ENCODE data around the gene CFAP20DC. TPM values are rescaled to one million over a fixed set of nuclear protein-coding genes. Genes with fewer than 3 reads are reported as not detected.
"Not testable (repeated sequence)": the region's sequence is repeated elsewhere in the genome, so short reads cannot be mapped to it uniquely, and the experiment has no call there.

Gene CFAP20DC
- total RNA-seq, 1 experiment from 2014 or later, result 3.3 TPM

GRCh38 chr3:58868097-58868779 lies 181.6 kb downstream of the CFAP20DC start:
- no peak for DNase-seq (ENCODE audit: low read depth)

GRCh38 chr3:58867621-58868020 lies 182.2 kb downstream of the CFAP20DC start:
- no peak for DNase-seq (ENCODE audit: low read depth)

DNA sequence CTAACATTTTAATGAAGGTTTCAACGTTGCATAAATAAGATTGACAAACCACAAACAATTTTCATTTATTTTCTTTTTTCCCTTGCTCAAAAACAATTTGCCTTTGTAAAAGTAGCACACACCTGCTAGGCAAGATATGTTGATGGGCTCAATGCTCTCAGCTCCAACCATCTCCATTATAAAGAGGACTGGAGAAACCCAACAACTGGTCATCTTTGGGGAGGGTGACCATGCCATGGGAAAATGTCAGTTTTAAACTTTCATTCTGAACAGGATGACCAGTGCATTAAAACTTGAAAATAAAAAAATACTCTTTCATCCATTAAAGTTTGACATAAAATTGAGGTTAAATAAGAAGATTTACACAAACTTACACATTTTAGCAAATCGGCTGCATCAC lies 183.7 kb downstream of the CFAP20DC start:
- DNase-seq (ENCODE audit: low read depth), result no peak

DNA sequence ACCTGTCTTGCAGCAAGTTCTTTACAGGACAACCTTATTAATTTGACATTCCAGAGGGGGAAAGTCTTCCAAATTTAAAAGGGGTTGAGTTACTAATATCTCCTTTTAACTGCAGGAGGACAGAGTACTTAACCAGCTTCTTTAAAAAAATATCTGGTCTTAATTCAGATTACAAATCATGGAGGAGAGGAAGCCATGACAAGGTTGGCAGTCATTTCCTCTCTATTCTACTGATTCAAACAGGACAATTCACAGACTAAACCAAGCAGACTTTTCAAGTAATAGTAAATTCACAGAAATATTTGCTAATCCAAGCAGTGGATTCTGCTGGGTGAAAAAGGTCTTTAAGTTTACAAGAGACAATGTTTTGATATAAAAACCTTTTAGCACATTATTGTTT lies 185.3 kb downstream of the CFAP20DC start:
- DNase-seq (ENCODE audit: low read depth), result no peak

DNA sequence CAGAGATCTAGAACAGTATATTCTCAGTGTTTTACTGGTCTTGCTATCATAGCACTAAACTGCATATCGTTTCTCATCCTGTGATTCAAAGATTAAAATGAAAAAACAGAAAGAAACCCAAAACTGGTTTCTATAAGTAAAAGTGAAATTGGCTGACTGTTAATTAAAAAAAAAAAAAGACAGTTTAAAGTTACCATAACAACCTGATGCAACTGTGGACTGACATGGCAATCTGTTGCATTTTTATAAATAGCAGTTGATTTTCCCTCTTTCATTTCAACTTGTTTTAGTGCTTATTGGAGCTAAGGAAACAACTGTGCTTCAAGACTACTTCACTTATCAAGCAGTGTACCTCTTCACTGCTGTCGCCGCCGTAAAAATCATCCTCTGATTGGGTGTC lies 186.6 kb downstream of the CFAP20DC start:
- DNase-seq (ENCODE audit: low read depth), result no peak

DNA sequence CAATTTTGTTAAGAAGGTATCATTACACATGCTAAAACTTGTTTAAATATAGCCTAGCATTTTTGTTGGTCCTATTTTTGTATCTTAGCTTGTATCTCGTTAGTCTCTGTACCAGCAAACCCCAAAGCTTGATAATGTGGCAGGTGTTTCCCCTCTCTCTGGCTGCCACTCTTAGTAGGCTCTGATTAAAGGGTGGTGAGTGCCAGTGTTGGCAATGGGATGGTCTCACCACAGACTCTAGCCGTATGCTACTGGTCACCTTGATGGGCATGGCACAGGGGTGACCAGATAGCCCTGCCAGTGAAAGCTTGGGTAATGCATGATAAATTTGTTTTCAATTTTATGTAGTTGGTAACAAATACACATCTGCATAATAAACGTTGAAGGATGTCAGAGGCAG lies 188.3 kb downstream of the CFAP20DC start:
- no peak for DNase-seq (ENCODE audit: low read depth)

DNA sequence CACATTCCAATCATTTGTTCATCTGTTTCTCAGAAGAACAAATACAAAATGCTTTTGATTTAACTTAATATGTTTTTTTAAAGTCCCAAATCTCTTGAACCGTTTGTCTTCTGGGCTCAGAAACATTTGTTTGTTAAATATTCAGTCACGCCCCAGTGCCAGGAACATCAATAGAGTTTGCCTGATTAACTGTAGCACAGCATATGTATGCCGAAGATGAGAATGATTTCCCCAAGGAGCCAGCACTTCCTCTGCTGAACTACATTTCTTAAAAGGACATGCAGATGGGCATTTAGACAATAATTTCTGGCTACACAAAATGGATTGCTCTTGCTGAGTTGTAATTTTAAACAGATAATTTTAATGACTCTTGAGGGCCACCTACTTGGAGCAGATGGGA lies 191.7 kb downstream of the CFAP20DC start:
- DNase-seq (ENCODE audit: low read depth), result no peak

GRCh38 chr3:58857402-58857801 lies 192.4 kb downstream of the CFAP20DC start:
- no peak for DNase-seq (ENCODE audit: low read depth)

DNA sequence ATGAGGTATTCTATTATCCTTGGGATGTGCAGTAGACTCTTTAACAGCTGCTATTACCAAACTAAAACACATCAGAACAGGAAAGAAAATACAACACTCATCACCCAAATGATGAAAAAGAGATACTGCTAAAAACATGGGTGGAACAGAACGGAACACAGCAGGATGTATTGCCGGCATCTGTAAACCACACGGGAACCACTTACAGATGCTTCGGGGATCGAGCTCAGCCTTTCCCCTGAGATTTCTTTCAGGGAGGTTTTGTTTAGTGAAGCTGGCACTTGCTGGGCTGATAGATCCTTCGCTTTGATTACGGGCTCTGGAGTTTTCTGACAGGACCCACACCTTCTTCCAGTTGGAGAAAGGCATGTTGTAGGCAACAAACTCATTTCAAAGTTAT lies 201.0 kb downstream of the CFAP20DC start:
- DNase-seq (ENCODE audit: low read depth), result no peak

GRCh38 chr3:58842050-58842747 lies 207.6 kb downstream of the CFAP20DC start:
- not testable (repeated sequence) for DNase-seq (ENCODE audit: low read depth)

DNA sequence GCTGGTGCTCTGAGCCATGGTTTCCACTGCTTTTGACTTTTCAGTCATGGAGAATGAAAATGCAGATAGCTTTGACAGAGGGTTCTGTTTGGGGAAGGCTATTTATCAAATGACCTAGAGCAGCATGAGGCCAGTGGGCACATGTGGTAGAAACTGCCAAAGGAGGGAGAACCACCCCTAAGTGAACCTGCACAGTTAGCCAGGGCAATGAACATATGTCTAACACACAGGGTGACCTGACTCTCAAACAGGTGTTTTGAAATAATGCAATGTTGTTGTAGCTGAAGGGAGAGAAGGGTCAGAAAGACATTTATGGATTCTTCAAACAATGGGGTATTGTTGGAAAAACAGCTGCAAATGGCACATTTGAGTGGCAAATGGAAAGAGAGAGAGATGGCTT lies 208.9 kb downstream of the CFAP20DC start:
- no peak for DNase-seq (ENCODE audit: low read depth)

- DNase-seq (ENCODE audit: low read depth), result no peak
Observed at GRCh38 chr3:58839964-58840363, 209.9 kb downstream of the CFAP20DC start.

GRCh38 chr3:58839187-58839586 lies 210.6 kb downstream of the CFAP20DC start:
- no peak for DNase-seq (ENCODE audit: low read depth)

GRCh38 chr3:58837856-58838255 lies 212.0 kb downstream of the CFAP20DC start:
- no peak for DNase-seq (ENCODE audit: low read depth)

GRCh38 chr3:58837141-58837843 lies 212.5 kb downstream of the CFAP20DC start:
- no peak for DNase-seq (ENCODE audit: low read depth)

DNA sequence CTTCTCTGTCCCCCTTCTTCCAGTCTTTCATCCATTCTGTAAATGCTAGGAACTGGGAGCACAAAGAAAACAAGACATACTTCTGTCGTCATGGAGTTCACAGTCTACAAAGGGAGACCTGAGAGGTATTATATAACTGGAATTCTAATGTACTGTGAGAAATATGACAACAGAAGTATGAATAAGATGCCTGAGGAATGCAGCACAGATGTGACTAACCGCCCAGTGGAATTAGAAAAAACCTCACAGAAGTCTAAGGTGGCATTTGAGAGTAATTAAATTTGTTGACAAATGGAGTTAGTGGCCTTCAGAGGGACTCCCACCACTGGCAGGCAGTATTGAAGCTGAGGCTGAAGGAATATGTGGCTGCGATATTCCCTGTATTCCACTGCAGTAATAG lies 214.7 kb downstream of the CFAP20DC start:
- peak; percentile 5 for DNase-seq (ENCODE audit: low read depth)

DNA sequence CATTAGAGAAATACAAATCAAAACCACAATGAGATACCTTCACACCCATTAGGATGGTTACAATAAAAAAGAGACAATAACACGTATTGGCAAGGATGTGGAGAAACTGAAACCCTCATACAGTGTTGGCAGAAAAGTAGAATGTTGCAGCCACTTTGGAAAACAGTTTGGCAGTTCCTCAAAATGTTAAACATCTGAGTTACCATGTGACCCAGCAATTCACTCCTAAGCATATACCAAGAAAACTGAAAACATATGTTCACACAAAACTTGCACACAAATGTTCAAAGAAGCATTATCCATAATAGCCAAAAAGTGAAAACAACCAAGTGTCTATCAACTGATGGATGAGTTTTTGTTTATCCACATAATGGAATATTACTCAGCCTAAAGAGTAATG lies 216.3 kb downstream of the CFAP20DC start:
- no peak for DNase-seq (ENCODE audit: low read depth)

- DNase-seq (ENCODE audit: low read depth), result no peak
Observed at GRCh38 chr3:58829321-58830000, 220.4 kb downstream of the CFAP20DC start.

DNA sequence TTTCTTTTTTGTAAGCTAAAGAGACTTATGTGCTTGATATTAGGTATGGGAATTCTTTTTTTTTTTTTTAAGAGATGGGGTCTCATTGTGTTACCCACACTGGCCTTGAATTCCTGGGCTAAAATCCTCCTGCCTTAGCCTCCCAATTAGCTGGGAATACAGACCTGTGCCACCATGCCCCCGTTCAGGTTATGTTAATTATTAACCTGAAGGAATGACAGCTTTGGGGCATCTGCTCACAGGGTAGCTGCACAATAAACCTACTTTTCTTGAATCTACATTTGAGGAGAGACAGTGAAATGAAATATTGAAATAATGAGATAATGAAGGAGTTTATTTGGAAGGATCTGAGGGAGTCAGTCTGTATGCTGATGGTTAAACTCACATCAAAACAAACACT lies 225.0 kb downstream of the CFAP20DC start:
- no peak for DNase-seq (ENCODE audit: low read depth)

DNA sequence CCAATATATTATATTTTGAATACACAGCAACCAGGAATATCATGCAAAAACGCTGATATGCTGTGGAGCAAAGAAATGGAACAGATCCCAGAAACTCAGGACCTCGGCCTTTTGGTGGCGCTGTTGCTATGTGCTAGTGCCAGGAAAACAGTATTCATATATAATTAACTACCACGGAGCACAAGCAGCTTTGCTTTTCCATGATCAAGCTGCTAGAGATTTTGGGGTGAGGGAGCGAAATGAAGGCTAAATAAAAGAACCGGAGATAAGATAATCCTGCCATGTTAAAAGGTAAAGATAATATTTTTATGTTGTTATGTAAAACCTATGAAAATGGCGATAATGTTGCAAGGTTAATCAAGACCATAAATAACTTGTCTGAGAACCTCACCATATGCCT lies 225.5 kb downstream of the CFAP20DC start:
- DNase-seq (ENCODE audit: low read depth), result peak; percentile 14

- not testable (repeated sequence) for DNase-seq (ENCODE audit: low read depth)
Observed at GRCh38 chr3:58806551-58807244, 243.1 kb downstream of the CFAP20DC start.

GRCh38 chr3:58804914-58805313 lies 244.9 kb downstream of the CFAP20DC start:
- DNase-seq (ENCODE audit: low read depth), result no peak

All from Daoy (cell line).